Progenitor cell of endocrine pancreas (in vitro differentiated cells): ENCODE results near the gene NPS. TPM values are rescaled to one million over a fixed set of nuclear protein-coding genes. Genes with fewer than 3 reads are reported as not detected.

ENCODE experiments used
- DNase-seq: peaks from one replicate; pipeline ENCODE4 v3.0.0; 2021; ENCODE audit warnings: low spot score; ENCODE audit not compliant: unreplicated experiment
- H3K27ac Mint-ChIP-seq: 2 replicates; pipeline ENCODE4 v1.8.0; 2021; ENCODE audit warnings: mild to moderate bottlenecking, moderate library complexity, mixed read lengths
- H3K27me3 Mint-ChIP-seq: 2 replicates; pipeline ENCODE4 v1.8.0; 2021; ENCODE audit warnings: mixed read lengths
- H3K36me3 Mint-ChIP-seq: 2 replicates; pipeline ENCODE4 v1.8.0; 2022; ENCODE audit warnings: mixed read lengths; ENCODE audit not compliant: insufficient read depth
- H3K4me1 Mint-ChIP-seq: 2 replicates; pipeline ENCODE4 v1.8.0; 2021; ENCODE audit warnings: low read depth, mixed read lengths
- H3K4me3 Mint-ChIP-seq: 2 replicates; pipeline ENCODE4 v1.8.0; 2021; ENCODE audit warnings: low read depth, mild to moderate bottlenecking, moderate library complexity, mixed read lengths
- H3K9me3 Mint-ChIP-seq: 2 replicates; pipeline ENCODE4 v1.8.0; 2021; ENCODE audit warnings: low read depth, mixed read lengths
- CTCF ChIP-seq: fragments of 200-600 bp; sonication (generic); IDR thresholded peaks from one replicate; pipeline ENCODE4 v1.5.0; 2021; ENCODE audit warnings: antibody characterized with exemption, mild to moderate bottlenecking; ENCODE audit not compliant: unreplicated experiment
- total RNA-seq: library from RNA; stranded (reverse); gene quantifications from 2 replicates; pipeline ENCODE4 v1.2.1, GENCODE V29; 2021

NPS gene
- total RNA-seq, 1 donor from 2014 or later = not detected

- Mint-ChIP-seq H3K36me3 (no peaks in the 10 kb centered on the region), H3K4me1 (no peaks in the 10 kb centered on the region), H3K9me3 (no peaks in the 10 kb centered on the region), H3K27ac (no peak overlapping the region), H3K4me3 (no peak overlapping the region), H3K27me3 (peaks cover 13% of the 10 kb centered on the region)
- DNase-seq = no peak
- TF ChIP-seq CTCF = no peak
Measured at GRCh38 chr10:127535802-127536515, 13.2 kb upstream of the NPS start.

GRCh38 chr10:127536972-127537760 is 11.9 kb upstream of the NPS start:
- Mint-ChIP-seq H3K9me3 (no peaks in the 10 kb centered on the region), H3K4me1 (no peaks in the 10 kb centered on the region), H3K36me3 (no peaks in the 10 kb centered on the region), H3K27me3 (peaks cover 13% of the 10 kb centered on the region), H3K4me3 (no peak overlapping the region), H3K27ac (no peak overlapping the region)
- no peak for TF ChIP-seq CTCF
- no peak for DNase-seq

GRCh38 chr10:127537924-127538323 is 11.2 kb upstream of the NPS start:
- Mint-ChIP-seq H3K27me3 (peaks cover 13% of the 10 kb centered on the region), H3K4me1 (no peaks in the 10 kb centered on the region)

GRCh38 chr10:127548022-127548421 is 1.1 kb upstream of the NPS start:
- no peak for DNase-seq
- Mint-ChIP-seq H3K27ac (no peak overlapping the region), H3K27me3 (peaks cover 19% of the 10 kb centered on the region), H3K36me3 (no peaks in the 10 kb centered on the region), H3K4me3 (no peak overlapping the region), H3K4me1 (no peaks in the 10 kb centered on the region), H3K9me3 (peaks cover 11% of the 10 kb centered on the region)
- TF ChIP-seq CTCF = no peak

More at GRCh38 chr10:127537924-127538323, 11.2 kb upstream of the NPS start:
- DNase-seq = no peak
- no peaks in the 10 kb centered on the region for H3K9me3 Mint-ChIP-seq
- H3K27ac Mint-ChIP-seq = no peak overlapping the region
- H3K4me3 Mint-ChIP-seq = no peak overlapping the region
- no peaks in the 10 kb centered on the region for H3K36me3 Mint-ChIP-seq
- TF ChIP-seq CTCF = no peak

- H3K4me1 Mint-ChIP-seq = no peaks in the 10 kb centered on the region
- no peak for TF ChIP-seq CTCF
- H3K4me3 Mint-ChIP-seq = no peak overlapping the region
- H3K27me3 Mint-ChIP-seq = peaks cover 16% of the 10 kb centered on the region
- peaks cover 4% of the 10 kb centered on the region for H3K9me3 Mint-ChIP-seq
- H3K27ac Mint-ChIP-seq = no peak overlapping the region
- H3K36me3 Mint-ChIP-seq = no peaks in the 10 kb centered on the region
- no peak for DNase-seq
Measured at GRCh38 chr10:127550861-127551260, 1.8 kb downstream of the NPS start.
